LNCaP clone FGC (cell line): ENCODE results near the gene AMBN.

Experiments used
- DNase-seq: peaks from one replicate; pipeline ENCODE4 v3.0.0-alpha.2; 2011; ENCODE audit warnings: low read depth
- H3K4me3 ChIP-seq: 2 replicates; pipeline ENCODE4 v1.5.1; 2011; ENCODE audit warnings: mild to moderate bottlenecking, low read depth, low read length, control low read depth
- CTCF ChIP-seq: IDR thresholded peaks from 2 replicates; pipeline ENCODE4 v1.5.1; 2012; ENCODE audit warnings: mild to moderate bottlenecking; ENCODE audit not compliant: control insufficient read depth, insufficient read depth; ENCODE audit errors: extremely low read depth

The AMBN gene

GRCh38 chr4:70619778-70620177 is 27.7 kb downstream of the AMBN start:
- DNase-seq, result no peak
- no peak for TF ChIP-seq CTCF
- H3K4me3 ChIP-seq, result no peak overlapping the region

GRCh38 chr4:70623323-70623722 is 31.3 kb downstream of the AMBN start:
- H3K4me3 ChIP-seq, result no peak overlapping the region
- no peak for DNase-seq
- no peak for TF ChIP-seq CTCF

GRCh38 chr4:70624226-70624793 is 32.3 kb downstream of the AMBN start:
- TF ChIP-seq CTCF, result no peak
- no peak overlapping the region for H3K4me3 ChIP-seq
- DNase-seq, result no peak

GRCh38 chr4:70627620-70628019 is 35.6 kb downstream of the AMBN start:
- no peak for DNase-seq
- H3K4me3 ChIP-seq, result no peak overlapping the region
- no peak for TF ChIP-seq CTCF

GRCh38 chr4:70628444-70628843 is 36.4 kb downstream of the AMBN start, which contains the start of gene ENAM:
Gene ENAM, plus strand, starts transcription at chr4:70628744. Its CDS starts 757 bp downstream, at chr4:70629501.
- no peak for DNase-seq
- H3K4me3 ChIP-seq, result no peak within 1 kb of the TSS
- TF ChIP-seq CTCF, result no peak

- no peak overlapping the region for H3K4me3 ChIP-seq
- no peak for DNase-seq
- no peak for TF ChIP-seq CTCF
Observed at GRCh38 chr4:70629469-70630090, 37.5 kb downstream of the AMBN start.

GRCh38 chr4:70630162-70630561 is 38.1 kb downstream of the AMBN start:
- H3K4me3 ChIP-seq, result no peak overlapping the region
- no peak for TF ChIP-seq CTCF
- DNase-seq, result no peak
